ENCODE measurements around the gene MYOD1. TPM values are rescaled to one million over a fixed set of nuclear protein-coding genes. Genes with fewer than 3 reads are reported as not detected.

Gene MYOD1
- total RNA-seq, 3 donors from 2014 or later, result not detected

DNA sequence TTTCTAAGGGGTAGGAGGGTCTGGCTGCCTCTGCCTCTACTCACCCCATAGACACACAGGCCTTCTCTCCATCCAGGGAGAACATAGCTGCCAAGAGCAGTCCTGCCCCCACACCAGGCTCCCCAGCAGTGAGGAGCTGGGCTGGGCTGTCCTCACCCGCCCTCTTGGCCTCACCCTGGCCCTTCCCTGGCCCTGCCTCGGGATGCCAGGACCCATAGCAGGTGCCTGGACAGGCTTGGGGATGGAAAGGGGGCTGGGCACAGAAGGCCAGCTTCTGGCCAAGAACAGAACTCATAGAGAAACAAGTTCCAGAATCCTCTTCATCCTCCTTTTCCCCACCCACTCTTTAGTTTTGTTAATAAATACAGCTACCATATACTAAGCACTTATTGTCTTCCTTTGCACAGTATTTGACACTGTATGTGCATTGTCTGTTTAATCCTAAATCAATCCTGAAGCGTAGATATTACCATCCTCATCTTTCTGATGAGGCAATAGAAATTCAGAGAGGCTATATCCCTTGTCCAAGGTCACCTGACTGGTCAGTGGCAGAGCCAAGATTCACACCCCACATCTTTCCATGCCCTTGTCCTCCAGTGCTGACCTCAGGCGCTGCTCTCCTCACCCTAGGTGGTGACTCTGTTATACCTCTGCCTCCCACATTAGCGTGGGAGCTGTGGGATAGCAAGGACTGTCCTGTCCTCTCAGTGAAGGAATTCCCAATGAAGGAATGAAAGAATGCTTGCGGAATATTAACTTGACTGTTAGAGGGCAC lies 22.0 kb upstream of the MYOD1 start:
- H3K4me3 ChIP-seq, result no peak overlapping the region
- H3K9me3 ChIP-seq, result no peaks in the 10 kb centered on the region
- TF ChIP-seq, protein P1, sequence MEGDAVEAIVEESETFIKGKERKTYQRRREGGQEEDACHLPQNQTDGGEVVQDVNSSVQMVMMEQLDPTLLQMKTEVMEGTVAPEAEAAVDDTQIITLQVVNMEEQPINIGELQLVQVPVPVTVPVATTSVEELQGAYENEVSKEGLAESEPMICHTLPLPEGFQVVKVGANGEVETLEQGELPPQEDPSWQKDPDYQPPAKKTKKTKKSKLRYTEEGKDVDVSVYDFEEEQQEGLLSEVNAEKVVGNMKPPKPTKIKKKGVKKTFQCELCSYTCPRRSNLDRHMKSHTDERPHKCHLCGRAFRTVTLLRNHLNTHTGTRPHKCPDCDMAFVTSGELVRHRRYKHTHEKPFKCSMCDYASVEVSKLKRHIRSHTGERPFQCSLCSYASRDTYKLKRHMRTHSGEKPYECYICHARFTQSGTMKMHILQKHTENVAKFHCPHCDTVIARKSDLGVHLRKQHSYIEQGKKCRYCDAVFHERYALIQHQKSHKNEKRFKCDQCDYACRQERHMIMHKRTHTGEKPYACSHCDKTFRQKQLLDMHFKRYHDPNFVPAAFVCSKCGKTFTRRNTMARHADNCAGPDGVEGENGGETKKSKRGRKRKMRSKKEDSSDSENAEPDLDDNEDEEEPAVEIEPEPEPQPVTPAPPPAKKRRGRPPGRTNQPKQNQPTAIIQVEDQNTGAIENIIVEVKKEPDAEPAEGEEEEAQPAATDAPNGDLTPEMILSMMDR (IDR thresholded peaks at IDR 0.05), result no peak
- no peaks in the 10 kb centered on the region for H3K4me1 ChIP-seq (ENCODE audit: low read depth)
- intact Hi-C loops (cut with DNase I, micrococcal nuclease), result no loop called here
- DNase-seq (no peak), ATAC-seq (no peak)
- H3K36me3 ChIP-seq (ENCODE audit: low read depth), result no peaks in the 10 kb centered on the region

DNA sequence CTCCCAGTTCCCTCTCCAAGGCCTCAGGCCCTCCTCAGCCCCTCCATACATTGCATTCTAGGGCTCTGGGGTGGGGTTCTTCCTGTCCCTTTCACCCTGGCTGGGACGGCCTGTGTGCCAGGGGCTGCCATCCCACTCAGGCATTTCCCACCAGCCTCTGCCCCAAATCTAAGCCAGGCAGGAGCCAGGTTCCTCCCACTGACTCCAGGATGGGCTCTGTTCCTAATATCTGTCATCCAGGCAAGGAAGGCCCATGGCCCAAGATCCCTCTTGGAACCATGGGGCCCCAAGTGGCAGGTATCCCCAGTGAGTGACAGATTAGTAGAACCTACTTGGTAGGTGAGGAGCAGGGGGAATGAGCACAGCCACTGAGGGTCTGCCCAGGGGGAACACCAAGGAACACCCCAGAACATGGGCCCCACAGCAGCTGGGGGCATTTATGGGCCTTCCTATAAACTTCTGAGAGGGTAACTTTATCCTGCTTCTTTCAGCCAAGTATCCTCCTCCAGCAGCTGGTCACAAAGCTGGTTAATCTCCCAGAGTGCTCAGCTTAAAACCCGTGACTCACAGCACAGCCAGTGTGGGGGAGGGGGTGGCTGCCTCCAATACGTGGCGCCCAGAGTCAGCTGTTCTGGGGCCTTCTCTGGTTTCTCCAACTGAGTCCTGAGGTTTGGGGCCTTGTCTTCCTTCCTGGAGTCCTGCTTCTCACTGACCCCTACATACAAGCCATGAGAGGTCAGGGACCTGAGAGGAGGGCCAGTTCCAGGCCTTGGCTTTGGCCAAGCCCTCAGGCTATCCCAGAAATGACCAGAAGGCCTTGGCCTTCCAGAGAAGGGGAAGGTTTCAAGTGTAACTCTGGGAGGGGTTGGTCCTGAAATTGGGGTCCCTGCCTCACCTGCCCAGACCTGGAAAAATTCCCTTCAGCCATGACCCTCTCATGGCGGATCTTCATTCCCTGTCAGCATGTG lies 19.9 kb upstream of the MYOD1 start:
- H3K9me3 ChIP-seq, result no peaks in the 10 kb centered on the region
- H3K4me3 ChIP-seq, result no peak overlapping the region
- H3K4me1 ChIP-seq (ENCODE audit: low read depth), result no peaks in the 10 kb centered on the region
- ATAC-seq, result no peak
- DNase-seq, result no peak
- intact Hi-C loops (cut with DNase I, micrococcal nuclease), result no loop called here
- TF ChIP-seq, protein P1 (IDR thresholded peaks at IDR 0.05), result no peak
- H3K36me3 ChIP-seq (ENCODE audit: low read depth), result no peaks in the 10 kb centered on the region

DNA sequence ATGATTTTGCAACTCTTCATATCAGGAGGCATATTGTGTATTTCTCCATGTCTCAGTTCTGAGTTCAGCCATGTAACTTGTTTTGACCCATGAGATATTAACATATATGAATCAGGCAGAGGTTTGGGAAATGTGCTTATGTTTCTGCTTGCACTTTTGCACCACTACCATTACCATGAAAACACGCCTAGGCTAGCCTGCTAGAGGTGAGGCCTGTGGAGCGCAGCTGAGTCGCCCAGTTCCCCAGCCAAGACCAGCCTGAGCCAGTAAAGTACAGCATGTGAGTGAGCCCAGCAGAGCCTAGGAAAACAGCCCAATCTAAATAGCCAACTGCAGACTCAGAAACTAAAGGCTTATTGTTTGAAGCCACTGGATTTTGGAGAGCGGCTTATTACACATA lies 18.4 kb upstream of the MYOD1 start:
- intact Hi-C loops (cut with DNase I, micrococcal nuclease), result no loop called here
- no peaks in the 10 kb centered on the region for H3K9me3 ChIP-seq
- no peaks in the 10 kb centered on the region for H3K36me3 ChIP-seq (ENCODE audit: low read depth)
- H3K4me3 ChIP-seq, result no peak overlapping the region
- TF ChIP-seq, protein P1 (IDR thresholded peaks at IDR 0.05), result no peak
- no peaks in the 10 kb centered on the region for H3K4me1 ChIP-seq (ENCODE audit: low read depth)
- DNase-seq (no peak), ATAC-seq (no peak)

DNA sequence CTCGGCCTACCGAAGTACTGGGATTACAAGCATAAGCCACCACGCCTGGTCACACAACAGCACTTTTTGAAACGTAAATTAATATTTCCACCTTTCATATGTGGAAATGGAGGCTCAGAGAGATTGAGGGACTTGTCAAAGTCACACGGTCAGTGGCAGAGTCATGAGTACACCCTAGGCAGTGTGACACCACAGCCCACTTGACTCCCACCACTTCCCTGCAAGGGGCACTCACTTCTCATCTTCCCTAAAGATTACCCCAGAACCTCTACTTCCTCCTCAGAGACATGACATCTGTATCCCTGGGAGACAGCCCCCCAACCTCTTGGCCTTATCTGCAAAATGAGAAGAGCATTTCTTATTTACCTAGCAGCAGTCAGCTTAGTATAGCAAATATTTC lies 16.5 kb upstream of the MYOD1 start:
- no peaks in the 10 kb centered on the region for H3K36me3 ChIP-seq (ENCODE audit: low read depth)
- DNase-seq (no peak), ATAC-seq (no peak)
- intact Hi-C loops (cut with DNase I, micrococcal nuclease), result no loop called here
- no peak overlapping the region for H3K4me3 ChIP-seq
- H3K9me3 ChIP-seq, result no peaks in the 10 kb centered on the region
- H3K4me1 ChIP-seq (ENCODE audit: low read depth), result no peaks in the 10 kb centered on the region
- TF ChIP-seq, protein P1 (IDR thresholded peaks at IDR 0.05), result no peak

DNA sequence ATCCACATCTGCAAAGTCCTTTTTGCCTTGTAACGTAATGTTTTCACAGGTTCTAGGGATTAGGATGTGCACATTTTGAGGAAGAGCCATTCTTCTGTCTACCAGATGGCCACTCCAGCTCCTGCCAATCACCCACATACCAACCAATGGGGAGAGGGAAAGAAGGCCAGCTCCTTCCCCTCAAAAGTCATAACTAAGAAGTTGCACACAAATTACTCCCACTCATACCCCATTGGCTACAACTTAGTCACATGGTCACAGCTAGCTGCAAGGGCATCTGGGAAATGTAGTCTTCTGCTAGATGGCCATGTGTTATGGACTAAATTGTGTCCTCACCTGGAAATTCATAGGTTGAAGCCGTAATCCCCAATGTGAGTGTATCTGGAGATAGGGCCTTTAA lies 15.4 kb upstream of the MYOD1 start:
- Histone ChIP-seq H3K4me3 (no peak overlapping the region), H3K4me1 (ENCODE audit: low read depth) (no peaks in the 10 kb centered on the region), H3K36me3 (ENCODE audit: low read depth) (no peaks in the 10 kb centered on the region), H3K9me3 (no peaks in the 10 kb centered on the region)
- ATAC-seq (no peak), DNase-seq (no peak)
- TF ChIP-seq, protein P1 (IDR thresholded peaks at IDR 0.05), result no peak
- intact Hi-C loops (cut with DNase I, micrococcal nuclease), result no loop called here

All from mucosa of descending colon (tissue), 3 donors.